Gastroesophageal sphincter (tissue), 4 donors: ENCODE results near the gene SH2D6. TPM values are rescaled to one million over a fixed set of nuclear protein-coding genes. Genes with fewer than 3 reads are reported as not detected.

ENCODE experiments used
- ATAC-seq: fragments of 150-250 bp; one replicate; pipeline ENCODE4 v1.9.1; 2016; ENCODE audit warnings: mild to moderate bottlenecking, moderate library complexity
- H3K27ac ChIP-seq, 4 donors: fragments of 200-600 bp; sonication (generic) in 3 of 4; 1 replicate in 3 of 4; 2 replicates in 1 of 4; pipeline ENCODE4 v1.5.1; 2016 to 2019
- H3K27me3 ChIP-seq: fragments of 200-600 bp; sonication (generic); one replicate; pipeline ENCODE4 v1.5.1; 2019
- H3K36me3 ChIP-seq, 2 donors: fragments of 200-600 bp; sonication (generic); one replicate each; pipeline ENCODE4 v1.5.1; 2019; ENCODE audit warnings: control low read depth in 1 of 2
- H3K4me1 ChIP-seq, 3 donors: fragments of 200-600 bp; sonication (generic); 1 replicate in 2 of 3; 2 replicates in 1 of 3; pipeline ENCODE4 v1.5.1; 2016 to 2019; ENCODE audit warnings: control low read depth in 2 of 3
- H3K4me3 ChIP-seq, 2 donors: fragments of 200-600 bp; sonication (generic); one replicate each; pipeline ENCODE4 v1.5.1; 2019; ENCODE audit warnings: mild to moderate bottlenecking in 1 of 2, moderate library complexity in 1 of 2
- H3K9me3 ChIP-seq, 3 donors: fragments of 200-600 bp; sonication (generic); one replicate each; pipeline ENCODE4 v1.5.1; 2017 to 2019; ENCODE audit warnings: control low read depth in 2 of 3
- EP300 ChIP-seq: sonication (generic); formaldehyde crosslinking; IDR thresholded peaks from one replicate; pipeline ENCODE4 v1.6.1; 2017; ENCODE audit warnings: antibody characterized with exemption, mild to moderate bottlenecking
- POLR2A ChIP-seq, 2 donors: fragments of 450-650 bp; IDR thresholded peaks; one replicate each; pipeline ENCODE4 v1.6.1; 2017; ENCODE audit warnings: antibody characterized with exemption in 2 of 2, mild to moderate bottlenecking in 2 of 2, moderate library complexity in 1 of 2
- POLR2AphosphoS5 ChIP-seq: sonication (generic); formaldehyde crosslinking; IDR thresholded peaks from one replicate; pipeline ENCODE4 v1.6.1; 2017; ENCODE audit warnings: antibody characterized with exemption
- WGBS, 2 donors: methylation state at CpG; one replicate each; pipeline ENCODE4 v1.1.5; 2018; ENCODE audit warnings: low coverage in 1 of 2; 5-methylcytosine and 5-hydroxymethylcytosine counted together
- total RNA-seq, 4 donors: library from RNA; depleted of rRNA; stranded (reverse); fragments of >200 nt; gene quantifications; one replicate each; pipeline ENCODE4 v1.1.0, GENCODE V29; 2016
- TF ChIP-seq, protein P1 (sequence below), 4 experiments: fragments of 200-600 bp in 2 of 4; fragments of 450-650 bp in 2 of 4; sonication (generic) in 1 of 4; IDR thresholded peaks; one replicate each; pipeline ENCODE4 v1.5.1; 2017 to 2019; ENCODE audit warnings: antibody characterized with exemption in 4 of 4, mild to moderate bottlenecking in 2 of 4, moderate library complexity in 2 of 4

Gene SH2D6
- total RNA-seq, 4 donors from 2014 or later = not detected

DNA sequence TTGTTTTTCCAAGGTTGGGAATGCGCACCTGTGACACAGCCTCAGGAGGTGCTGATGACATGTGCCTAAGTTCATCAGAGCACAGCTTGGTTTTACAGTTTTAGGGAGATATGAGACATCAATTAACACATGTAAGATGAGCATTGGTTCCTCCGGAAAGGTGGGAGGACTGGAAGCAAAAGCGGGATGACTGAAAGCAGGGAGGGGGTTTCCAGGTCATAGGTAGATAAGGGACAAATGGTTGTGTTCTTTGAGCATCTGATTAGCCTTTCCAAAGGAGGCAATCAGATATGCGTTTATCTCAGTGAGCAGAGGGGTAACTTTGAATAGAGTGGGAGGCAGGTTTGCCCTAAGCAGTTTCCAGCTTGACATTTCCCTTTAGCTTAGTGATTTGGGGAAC lies 34.7 kb upstream of the SH2D6 start:
- H3K4me3 ChIP-seq = no peak overlapping the region
- no peak for ATAC-seq
- TF ChIP-seq POLR2A (IDR thresholded peaks at IDR 0.05) = no peak
- TF ChIP-seq EP300 = no peak
- TF ChIP-seq, protein P1, sequence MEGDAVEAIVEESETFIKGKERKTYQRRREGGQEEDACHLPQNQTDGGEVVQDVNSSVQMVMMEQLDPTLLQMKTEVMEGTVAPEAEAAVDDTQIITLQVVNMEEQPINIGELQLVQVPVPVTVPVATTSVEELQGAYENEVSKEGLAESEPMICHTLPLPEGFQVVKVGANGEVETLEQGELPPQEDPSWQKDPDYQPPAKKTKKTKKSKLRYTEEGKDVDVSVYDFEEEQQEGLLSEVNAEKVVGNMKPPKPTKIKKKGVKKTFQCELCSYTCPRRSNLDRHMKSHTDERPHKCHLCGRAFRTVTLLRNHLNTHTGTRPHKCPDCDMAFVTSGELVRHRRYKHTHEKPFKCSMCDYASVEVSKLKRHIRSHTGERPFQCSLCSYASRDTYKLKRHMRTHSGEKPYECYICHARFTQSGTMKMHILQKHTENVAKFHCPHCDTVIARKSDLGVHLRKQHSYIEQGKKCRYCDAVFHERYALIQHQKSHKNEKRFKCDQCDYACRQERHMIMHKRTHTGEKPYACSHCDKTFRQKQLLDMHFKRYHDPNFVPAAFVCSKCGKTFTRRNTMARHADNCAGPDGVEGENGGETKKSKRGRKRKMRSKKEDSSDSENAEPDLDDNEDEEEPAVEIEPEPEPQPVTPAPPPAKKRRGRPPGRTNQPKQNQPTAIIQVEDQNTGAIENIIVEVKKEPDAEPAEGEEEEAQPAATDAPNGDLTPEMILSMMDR (IDR thresholded peaks at IDR 0.05) = no peak
- no peak for TF ChIP-seq POLR2AphosphoS5
- H3K9me3 ChIP-seq = no peaks in the 10 kb centered on the region
- H3K36me3 ChIP-seq = peaks cover 0 to 90% of the 10 kb centered on the region in 2 donors
- no peaks in the 10 kb centered on the region for H3K4me1 ChIP-seq
- 77 to 87% methylated on average over 3 to 4 of the region's 4 CpGs for WGBS, 2 donors
- H3K27me3 ChIP-seq = no peaks in the 10 kb centered on the region
- no peak overlapping the region for H3K27ac ChIP-seq

DNA sequence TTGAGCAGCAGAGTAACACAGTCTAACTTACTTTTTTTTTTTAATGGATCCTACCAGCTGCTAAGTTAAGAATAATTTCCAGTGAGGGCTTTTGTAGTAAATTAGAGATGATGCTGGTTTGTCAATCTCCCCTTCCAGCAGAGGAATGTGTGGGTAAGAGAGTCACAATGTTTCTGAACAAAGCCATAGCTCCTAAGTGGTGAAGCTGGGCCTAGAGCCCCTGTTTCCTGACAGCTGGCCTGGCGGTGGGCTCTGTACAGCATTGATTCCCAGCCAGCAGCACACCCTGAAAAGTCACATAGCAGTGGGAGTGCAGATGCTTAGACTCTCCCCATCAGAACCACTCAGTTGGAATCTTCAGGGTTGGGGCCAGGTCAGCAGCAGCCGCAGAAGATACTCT lies 32.8 kb upstream of the SH2D6 start:
- 100% methylated on average over 1 of the region's 2 CpGs; no CpG with 5 or more reads in 1 of the 2 donors for WGBS, 2 donors
- no peaks in the 10 kb centered on the region for H3K4me1 ChIP-seq
- TF ChIP-seq, protein P1 (IDR thresholded peaks at IDR 0.05) = no peak
- TF ChIP-seq POLR2A (IDR thresholded peaks at IDR 0.05) = no peak
- TF ChIP-seq EP300 = no peak
- no peak for TF ChIP-seq POLR2AphosphoS5
- no peaks in the 10 kb centered on the region for H3K27me3 ChIP-seq
- no peak overlapping the region for H3K27ac ChIP-seq
- H3K9me3 ChIP-seq = no peaks in the 10 kb centered on the region
- peaks cover 0 to 90% of the 10 kb centered on the region in 2 donors for H3K36me3 ChIP-seq
- H3K4me3 ChIP-seq = no peak overlapping the region
- no peak for ATAC-seq

DNA sequence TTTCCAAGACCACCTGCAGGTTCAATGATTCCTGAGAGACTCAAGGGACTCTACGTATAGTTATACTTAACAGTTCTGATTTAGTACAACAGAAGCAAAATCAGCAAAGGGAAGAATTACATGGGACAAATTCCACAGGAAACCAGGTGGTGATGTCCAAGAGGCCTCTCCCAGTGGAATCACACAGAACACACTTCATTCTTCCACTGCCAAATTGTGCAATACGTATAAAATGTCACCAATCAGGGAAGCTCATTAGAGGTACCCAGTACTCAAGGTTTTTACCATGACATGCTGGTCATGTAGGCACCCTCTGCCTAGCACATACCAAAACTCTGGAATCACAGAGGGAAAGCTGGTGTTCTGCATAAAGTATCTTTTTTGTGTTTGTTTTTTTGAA lies 30.8 kb upstream of the SH2D6 start:
- Histone ChIP-seq H3K4me3 (no peak overlapping the region), H3K36me3 (peaks cover 0 to 99% of the 10 kb centered on the region in 2 donors), H3K27ac (no peak overlapping the region), H3K27me3 (no peaks in the 10 kb centered on the region), H3K4me1 (no peaks in the 10 kb centered on the region), H3K9me3 (no peaks in the 10 kb centered on the region)
- ATAC-seq = no peak
- TF ChIP-seq POLR2AphosphoS5 (no peak), POLR2A (IDR thresholded peaks at IDR 0.05) (no peak), EP300 (no peak)
- TF ChIP-seq, protein P1 (IDR thresholded peaks at IDR 0.05) = no peak
- 61 to 77% methylated on average over 2 of the region's 2 CpGs for WGBS, 2 donors

DNA sequence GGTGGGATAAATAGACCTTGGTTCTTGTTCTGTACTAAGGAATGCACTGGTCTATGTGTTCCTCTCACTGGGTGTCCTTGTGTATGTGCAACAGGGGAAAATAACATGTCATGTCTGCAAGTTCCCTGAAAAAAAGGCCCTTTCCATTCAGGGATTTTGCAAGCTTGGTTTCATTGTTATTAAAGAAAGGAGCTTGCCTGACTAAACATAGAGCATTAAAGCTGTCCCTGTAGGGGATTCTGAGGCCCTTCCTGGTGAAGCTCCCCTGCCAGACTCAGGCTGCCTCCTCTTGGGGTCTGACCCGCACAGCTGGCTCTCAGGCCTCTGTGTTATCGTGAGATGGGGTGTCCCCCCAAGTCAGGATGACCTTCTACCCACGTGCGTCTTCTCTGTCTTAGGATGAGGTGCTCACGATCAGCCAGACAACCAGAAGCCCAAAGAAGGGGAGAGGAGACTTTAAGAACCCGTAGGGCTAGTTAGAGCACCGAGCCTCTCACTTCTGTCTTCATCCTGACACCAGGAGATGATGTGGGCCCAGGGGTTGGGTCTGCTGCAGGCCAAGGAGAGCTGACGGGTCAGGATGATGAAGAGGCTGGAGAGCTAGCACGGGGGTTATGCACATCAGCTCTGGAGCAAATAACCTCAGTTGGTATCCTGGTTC lies 29.5 kb upstream of the SH2D6 start:
- H3K4me3 ChIP-seq = no peak overlapping the region
- ATAC-seq = no peak
- H3K27ac ChIP-seq = no peak overlapping the region
- no peak for TF ChIP-seq EP300
- no peak for TF ChIP-seq POLR2A (IDR thresholded peaks at IDR 0.05)
- TF ChIP-seq, protein P1 (IDR thresholded peaks at IDR 0.05) = no peak
- no peak for TF ChIP-seq POLR2AphosphoS5
- peaks cover 0 to 3% (median 0%) of the 10 kb centered on the region in 3 donors for H3K4me1 ChIP-seq
- H3K36me3 ChIP-seq = peaks cover 0 to 93% of the 10 kb centered on the region in 2 donors
- H3K27me3 ChIP-seq = no peaks in the 10 kb centered on the region
- H3K9me3 ChIP-seq = no peaks in the 10 kb centered on the region
- WGBS, 2 donors = 92% methylated on average over 2 of the region's 9 CpGs; no CpG with 5 or more reads in 1 of the 2 donors
